GM18873 (cell line): ENCODE measurements around the gene EHD2.

Experiments
- ATAC-seq: cut with Tn5 transposase; IDR thresholded peaks from one replicate; pipeline ENCODE4 v1.9.1; 2021; ENCODE audit warnings: mild to moderate bottlenecking, moderate library complexity, moderate number of reproducible peaks; ENCODE audit not compliant: unreplicated experiment, low FRiP score

EHD2 gene

DNA sequence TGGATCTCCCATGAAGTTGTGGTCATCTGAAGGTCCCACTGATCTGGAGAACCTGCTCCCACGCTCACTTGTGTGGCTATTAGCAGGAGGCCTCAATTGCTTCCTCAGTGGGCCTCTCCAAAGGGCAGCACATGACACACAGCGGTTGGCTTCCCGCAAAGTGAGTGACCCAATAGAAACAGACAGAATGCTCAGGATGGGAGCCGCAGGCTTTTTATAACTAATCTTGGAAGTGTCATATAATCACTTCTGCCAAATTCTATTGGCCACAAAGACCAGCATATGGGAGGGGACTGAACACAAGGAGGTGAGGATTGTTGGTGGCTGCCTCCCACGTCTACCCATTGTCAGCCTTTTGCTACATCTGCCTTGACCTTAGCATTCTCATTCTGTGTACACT, 22.1 kb upstream of the EHD2 start:
- no peak for ATAC-seq

DNA sequence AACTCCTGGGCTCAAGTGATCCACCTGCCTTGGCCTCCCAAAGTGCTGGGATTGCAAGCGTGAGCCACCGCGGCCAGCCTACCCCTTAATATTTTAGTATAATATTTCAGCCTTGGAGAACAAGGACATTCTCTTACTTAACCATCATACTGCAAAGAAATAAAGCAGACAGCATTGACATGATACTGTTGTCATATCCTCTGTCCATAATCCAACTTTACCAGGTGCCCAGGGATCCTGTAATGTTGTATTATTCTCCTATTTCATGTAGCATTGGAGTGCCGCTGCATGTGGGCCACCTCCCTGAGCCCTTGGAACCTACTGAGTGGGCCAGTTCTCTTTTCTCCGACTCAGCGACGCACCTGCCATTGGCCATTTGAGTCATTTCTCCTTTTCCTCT, 21.4 kb upstream of the EHD2 start:
- ATAC-seq, result no peak

DNA sequence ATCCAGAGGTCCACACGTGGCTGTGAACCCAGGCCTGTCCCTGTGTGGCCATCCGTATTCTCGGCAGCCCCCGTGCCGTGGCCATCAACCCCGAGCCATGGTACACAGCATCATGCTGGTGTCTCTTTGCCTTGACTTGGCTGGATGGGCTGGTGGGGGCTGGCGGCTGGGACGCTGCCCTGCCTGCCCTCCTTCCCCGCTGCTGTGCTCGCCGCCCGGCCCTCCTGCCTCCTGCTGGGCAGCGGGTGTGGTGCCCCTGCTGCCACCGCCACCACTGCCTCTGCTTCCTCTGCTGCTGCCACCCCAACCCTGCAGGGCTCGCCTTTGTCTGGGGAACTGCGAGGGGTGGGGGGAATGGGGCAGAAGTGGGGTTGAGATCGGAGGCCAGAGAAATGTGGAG, 19.7 kb upstream of the EHD2 start:
- no peak for ATAC-seq

DNA sequence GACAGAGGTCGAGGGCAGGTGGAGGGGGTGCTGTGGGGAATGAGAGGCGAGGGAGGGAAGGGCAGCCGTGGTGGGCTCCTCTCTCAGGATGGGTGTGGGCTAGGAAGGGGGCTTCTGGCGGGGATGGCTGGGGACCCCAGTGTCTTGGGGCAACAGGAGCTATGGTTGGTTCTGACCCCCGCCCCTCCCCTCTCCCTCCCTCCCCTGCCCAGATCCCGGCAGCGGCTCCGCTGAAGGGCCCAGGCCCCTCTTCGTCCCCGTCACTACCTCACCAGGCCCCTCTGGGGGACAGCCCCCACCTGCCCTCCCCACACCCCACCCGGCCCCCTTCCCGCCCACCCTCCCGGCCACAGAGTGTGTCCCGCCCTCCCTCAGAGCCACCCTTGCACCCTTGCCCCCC, 19.3 kb upstream of the EHD2 start:
- ATAC-seq, result no peak

DNA sequence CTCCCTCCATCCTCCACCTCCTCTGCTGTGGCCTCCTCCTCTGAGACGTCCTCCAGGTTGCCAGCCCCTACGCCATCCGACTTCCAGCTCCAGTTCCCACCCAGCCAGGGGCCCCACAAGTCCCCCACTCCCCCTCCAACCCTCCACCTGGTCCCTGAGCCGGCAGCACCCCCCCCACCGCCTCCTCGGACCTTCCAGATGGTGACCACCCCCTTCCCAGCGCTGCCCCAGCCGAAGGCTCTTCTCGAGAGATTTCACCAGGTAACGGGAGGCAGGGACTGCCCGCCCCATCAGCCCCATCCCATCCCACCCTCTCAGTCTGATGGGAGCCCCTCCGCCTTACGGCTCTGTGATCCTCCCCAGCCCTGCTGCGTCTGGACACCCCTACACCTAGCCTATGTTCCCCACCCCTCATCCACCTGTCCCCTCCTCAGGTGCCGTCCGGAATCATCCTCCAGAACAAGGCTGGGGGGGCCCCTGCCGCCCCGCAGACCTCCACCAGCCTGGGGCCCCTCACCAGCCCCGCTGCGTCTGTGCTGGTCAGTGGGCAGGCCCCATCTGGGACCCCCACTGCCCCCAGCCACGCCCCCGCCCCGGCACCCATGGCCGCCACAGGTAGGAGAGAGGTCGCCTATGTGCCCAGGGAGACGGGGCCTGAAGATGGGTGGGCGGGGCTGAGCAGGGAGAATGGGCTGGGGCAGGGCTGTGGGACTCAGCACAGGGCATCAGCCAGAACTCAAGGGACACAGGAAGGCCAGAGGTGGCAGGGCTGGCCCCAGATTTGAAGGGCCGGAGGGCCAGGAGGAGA, 18.6 kb upstream of the EHD2 start:
- ATAC-seq, result no peak

DNA sequence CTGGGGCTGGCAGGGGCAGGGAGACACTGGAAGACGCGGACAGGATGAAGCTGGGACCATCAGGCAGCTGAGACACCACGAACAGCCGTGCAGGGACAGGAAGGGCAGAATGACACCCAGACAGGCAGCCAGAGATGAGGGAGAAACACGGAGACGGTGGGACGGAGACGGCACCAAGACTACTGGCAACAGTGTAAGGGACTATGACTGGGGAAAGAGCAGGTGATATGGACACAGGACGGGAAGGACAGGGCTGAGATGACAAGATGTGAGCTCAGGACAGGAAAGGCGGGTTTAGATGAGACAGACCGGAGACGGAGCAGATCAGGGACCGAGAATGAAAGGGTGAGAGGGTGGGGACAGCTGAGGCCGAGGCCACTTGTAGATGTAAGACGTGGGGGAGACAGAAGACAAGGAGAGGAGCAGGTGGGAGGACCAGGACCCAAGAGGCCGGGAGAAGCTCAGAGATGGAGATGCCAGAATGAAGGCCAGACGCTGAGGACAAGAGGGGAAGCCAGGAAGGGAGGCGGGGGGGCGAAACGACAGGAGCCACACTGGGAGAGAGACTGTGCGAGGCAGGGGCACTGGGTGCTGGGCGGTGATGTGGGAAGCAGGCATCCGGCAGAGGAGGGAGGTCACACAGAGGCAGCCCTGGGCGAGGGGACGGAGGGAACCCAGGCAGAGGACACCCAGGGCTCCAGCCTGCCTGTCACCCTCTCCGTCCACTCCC, 17.5 kb upstream of the EHD2 start:
- no peak for ATAC-seq

DNA sequence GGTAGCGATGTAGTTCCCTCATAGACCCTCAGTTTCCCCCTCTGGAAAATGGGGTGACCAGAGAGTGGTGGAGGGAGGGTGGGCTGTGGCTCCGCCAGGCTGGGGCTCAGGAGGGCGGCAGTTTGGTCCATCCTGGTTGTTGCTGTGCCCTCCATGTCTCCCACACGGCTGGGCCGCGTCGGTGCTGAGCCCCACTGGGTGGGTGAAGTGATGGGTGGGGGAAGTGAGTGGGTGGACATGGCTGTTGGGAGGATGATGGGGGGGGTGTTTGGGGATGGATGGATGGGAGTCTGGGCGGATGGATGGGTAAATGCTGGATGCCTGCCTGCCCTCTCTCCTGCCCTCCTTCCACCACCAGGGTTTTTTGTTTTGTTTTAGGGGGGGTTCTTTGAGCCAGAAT, 16.6 kb upstream of the EHD2 start:
- no peak for ATAC-seq

DNA sequence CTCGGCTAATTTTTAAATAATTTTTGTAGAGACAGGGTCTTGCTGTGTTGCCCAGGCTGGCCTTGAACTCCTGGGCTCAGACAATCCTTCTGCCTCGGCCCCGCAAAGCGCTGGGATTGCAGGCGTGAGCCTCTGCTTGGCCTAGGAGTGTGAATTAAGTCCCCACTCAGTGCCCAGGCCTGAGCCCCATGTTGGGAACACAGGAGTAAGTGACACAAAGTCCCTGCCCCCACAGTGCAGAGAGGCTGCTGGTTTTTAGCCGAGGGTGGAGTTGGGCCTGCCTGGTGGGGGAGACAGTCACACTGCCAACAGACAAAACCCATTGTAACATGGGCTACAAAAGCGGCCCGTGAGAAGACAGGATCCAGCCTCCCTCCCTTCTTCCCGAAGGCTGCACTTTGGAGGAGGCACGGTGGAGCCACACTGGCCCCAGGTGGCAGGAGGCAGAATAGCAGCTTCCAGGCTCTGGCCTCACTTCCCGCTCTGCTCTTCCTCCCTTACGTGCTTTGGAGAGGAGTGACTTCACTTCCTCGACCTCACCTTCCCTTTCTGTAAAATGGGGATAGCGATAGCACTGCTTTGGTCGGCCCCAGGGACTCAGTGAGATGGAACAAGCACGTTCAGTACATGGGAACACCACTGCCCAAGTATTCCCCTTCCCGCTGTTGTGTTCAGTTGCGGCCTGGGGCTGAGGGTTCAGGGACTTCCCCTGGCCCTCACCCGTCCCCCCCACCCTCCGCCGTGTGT, 15.2 kb upstream of the EHD2 start:
- ATAC-seq, result no peak

DNA sequence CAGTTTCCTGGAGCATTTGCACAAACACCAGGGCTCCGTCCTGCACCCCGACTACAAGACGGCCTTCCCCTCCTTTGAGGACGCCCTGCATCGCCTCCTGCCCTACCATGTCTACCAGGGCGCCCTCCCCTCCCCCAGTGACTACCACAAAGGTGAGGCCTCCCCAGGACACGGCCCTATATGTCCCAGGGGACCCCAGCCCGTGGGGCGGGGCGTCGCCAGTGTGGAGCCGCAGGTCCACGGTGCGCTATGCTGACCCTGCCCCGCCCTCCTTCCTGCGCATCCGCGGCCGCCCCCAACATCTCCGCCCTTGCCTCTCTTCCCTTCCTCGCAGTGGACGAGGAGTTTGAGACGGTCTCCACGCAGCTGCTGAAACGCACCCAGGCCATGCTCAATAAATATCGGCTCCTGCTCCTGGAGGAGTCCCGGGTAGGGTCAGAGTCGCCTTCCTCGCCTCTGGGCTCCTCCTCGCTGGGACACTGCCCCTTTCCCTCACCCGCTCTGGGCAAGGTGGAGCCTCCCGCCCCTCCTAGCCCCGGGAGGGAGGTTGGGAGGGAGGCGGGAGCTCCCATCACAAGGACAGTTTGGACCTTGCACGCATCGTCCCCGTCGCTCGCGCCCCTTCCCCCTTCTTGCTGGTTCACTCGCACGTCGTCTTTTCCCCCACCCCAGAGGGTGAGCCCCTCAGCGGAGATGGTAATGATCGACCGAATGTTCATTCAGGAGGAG, 14.4 kb upstream of the EHD2 start:
- ATAC-seq, result no peak

DNA sequence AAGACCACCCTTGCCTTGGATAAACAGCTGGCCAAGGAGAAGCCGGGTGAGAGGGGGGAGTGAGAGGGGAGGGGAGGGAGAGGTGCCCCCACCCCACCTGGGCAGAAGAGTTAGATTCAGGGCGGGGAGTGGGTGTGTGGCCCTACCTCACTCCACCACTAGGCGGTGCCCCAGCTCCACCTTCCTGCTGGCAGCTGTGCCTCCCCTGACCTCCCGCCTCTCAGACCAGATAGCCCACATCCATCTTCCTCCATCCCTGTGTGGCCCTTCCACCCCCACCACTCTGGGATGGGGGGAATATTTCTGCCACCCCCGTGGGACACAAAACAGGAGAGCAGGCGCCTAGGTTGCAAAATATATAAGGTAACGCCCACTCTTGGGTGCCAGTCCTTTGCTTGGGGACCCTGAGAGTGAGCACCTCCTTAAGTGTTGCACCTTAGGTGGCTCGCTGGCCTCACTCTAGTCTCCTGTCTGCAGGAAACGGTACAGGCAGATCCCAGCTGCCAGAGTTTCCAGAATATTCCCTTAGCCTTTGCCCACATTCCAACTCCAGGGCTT, 13.8 kb upstream of the EHD2 start:
- no peak for ATAC-seq

DNA sequence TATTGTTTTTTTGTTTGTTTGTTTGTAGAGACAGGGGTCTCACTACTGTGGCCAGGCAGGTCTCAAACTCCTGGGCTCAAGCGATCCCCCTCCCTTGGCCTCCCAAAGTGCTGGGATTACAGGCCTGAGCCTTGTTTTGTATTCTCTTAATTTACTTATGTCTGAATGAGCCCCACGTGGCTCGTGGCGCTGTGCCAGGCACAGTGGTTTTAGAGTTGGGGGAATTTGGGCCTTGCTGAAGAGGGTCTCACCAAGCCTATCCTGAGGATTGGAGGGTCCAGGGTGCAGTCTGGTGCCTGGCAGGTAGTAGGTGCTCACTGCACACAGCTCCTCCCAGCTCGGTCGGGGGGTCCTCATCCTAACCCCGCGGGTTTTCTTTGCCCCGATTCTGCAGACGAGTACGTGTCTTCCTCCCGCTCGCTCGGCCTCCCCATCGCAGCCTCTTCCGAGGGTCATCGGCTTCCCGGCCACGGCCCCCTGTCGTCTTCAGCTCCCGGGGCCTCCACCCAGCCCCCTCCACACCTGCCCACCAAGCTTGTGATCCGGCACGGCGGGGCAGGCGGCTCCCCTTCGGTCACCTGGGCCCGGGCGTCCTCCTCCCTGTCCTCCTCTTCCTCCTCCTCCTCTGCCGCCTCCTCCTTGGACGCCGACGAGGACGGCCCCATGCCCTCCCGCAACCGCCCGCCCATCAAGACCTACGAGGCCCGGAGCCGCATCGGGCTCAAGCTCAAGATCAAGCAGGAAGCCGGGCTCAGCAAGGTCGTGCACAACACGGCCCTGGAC, 12.1 kb upstream of the EHD2 start:
- ATAC-seq, result no peak

DNA sequence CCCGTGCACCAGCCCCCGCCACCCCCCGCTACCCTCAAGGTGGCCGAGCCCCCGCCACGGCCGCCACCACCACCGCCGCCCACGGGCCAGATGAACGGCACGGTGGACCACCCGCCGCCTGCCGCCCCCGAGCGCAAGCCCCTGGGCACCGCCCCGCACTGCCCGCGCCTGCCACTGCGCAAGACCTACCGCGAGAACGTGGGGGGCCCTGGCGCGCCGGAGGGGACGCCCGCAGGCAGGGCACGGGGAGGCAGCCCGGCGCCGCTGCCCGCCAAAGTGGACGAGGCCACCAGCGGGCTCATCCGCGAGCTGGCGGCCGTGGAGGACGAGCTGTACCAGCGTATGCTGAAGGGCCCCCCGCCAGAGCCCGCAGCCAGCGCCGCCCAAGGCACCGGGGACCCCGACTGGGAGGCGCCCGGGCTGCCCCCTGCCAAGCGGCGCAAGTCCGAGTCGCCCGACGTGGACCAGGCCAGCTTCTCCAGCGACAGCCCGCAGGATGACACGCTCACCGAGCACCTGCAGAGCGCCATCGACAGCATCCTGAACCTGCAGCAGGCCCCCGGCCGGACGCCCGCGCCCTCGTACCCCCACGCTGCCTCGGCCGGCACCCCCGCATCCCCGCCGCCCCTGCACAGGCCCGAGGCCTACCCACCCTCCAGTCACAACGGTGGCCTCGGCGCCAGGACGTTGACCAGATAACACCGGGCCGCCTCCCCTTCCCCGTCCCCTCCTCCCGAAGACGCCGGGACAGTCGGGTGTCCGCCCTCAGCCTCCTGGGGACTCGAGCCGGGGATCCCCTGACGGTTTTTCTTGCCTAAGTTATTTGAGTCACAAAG, 11.3 kb upstream of the EHD2 start:
- no peak for ATAC-seq

DNA sequence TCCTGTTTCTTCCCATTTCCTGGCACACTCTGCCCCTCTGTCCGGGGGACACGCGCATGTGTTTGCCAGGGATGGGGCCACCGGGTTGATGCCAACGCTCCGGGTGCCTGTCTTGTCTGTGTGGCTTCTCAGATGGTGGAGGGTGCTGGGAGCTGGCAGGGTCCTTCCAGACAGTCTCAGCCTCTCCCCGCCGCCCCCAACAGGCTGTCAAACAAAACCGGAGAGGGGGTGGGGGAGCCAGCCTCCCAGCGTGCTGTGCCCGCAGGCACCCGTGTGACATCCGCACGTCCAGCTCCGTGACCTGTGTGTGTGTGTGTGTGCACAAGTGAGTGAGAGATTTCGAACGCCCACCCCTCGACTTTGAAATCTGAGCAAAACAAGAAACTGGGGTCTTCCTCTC, 10.6 kb upstream of the EHD2 start:
- no peak for ATAC-seq

DNA sequence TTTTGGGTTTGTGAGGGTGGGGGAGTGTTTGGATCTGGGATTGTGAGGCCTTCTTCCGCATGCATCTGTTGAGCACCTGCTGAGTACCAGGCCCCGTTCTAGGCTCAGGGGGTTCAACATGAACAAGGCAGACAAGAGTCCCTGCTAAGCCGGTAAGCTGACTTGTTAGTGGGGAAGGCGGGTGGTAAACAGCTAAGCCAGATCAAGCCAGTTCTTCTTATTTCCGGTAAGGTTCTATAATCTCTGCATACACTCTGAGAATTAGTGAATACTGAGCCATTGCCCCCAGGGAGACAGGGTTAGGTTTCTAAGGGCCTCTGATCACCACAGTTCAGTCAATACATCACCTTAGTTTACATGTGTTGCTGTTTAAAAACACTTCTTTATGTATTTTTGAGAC, 9.9 kb upstream of the EHD2 start:
- ATAC-seq, result no peak

DNA sequence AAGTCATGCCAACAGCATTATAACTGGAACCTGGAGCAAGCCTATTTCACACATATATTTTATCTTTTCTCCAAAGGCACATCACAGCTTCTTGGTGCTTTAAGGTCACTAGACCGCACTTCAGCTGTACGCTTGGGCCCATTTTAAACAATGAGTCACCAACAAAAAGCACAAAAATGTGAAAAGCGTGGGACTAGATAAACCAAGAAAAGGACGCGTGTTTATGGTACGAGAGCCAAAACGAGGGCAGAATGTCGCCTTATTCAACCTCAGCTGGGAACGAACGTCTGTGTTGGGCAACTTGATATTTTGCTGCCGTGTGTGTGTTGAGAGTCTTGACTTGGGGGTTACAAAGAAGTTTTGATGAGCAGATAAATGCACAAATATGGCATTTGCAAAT, 9.2 kb upstream of the EHD2 start:
- no peak for ATAC-seq

DNA sequence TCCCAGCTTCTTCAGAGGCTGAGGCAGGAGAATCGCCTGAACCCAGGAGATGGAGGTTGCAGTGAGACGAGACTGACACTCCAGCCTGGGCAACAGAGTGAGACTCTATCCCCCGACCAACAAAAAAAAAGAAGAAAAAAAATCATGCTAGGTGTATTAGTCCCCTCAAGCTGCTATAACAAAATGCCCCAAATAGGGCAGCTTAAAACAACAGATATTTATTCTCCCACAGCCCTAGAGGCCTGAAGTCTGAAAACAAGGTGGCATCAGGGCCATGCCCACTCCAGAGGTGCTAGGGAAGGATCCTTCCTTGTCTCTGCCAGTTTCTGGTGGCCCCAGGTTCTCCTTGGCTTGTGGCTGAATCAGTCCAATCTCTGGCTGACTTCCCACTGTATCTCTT, 8.6 kb upstream of the EHD2 start:
- ATAC-seq, result no peak

DNA sequence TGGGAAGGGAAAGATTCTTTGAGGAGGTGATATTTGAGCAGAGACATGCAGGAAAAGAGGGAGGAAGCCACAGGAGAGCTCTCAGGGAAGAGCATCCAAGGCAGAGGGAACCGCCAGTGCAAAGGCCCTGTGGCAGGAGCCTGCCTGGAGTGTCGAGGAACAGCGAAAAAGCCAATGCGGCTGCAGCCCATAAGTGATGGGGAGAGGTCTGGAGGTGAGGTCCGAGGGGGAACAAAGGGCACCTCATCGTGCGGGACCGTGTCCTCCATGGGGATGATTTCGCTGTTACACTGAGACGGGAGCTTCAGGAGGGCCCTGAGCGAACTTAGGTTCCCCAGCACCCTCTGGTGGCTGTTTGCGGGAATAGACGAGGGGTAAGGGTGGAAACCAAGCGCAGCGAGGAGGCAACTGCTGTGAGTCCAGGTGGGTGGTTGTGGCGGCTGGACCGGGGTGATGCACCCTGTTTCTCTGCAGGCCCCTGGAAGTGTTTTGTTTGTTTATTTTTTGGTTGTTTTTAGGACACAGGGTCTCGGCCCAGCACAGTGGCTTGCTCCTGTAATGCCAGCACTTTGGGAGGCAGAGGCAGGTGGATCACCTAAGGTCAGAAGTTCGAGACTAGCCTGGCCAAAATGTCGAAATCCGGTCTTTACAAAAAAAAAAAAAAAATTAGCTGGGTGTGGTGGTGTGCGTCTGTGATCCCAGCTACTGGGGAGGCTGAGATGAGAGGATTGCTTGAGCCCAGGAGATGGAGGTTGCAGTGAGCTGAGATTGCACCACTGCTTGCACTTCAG, 5.9 kb upstream of the EHD2 start:
- ATAC-seq, result no peak

DNA sequence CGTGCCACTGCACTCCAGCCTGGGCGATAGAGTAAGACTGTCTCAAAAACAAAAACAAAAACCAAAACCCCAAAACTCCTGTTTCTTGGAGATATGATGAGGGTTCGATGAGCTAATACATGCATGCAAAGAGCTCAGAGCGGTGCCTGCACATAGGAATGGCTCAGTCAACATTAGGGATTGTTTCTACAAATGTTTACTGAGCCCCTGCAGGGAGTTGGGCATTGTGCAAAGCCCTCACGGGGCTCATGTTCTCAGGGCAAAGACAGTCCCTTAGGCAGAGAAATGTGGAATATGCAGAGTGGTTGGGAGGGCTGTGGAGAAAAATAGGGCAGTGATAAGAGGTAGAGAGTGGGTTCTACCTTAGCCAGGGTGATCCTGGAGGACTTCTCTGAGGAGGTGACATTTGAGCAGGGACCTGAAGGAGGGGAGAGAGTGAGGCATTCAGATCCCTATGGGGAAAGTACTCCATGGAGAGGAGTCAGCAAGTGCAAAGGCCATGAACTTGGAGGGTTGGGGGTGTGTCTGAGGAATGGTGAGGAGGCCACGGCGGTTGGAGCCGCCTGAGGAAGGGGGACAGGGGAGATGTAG, 1.5 kb upstream of the EHD2 start:
- no peak for ATAC-seq
